H9 (cell line): Measurements from ENCODE around the gene RUSF1. TPM values are rescaled to one million over a fixed set of nuclear protein-coding genes. Genes with fewer than 3 reads are reported as not detected.

ENCODE experiments used
- DNase-seq: peaks from one replicate; pipeline ENCODE4 v3.0.0-alpha.2; 2017
- H2AFZ ChIP-seq: one replicate; pipeline ENCODE4 v1.6.1; 2013; ENCODE audit warnings: mild to moderate bottlenecking, low read length, control low read depth, moderate library complexity
- H2AK5ac ChIP-seq: 2 replicates; pipeline ENCODE4 v1.6.1; 2013; ENCODE audit warnings: low read length, control low read depth, mixed read lengths; ENCODE audit not compliant: insufficient read length
- H2BK120ac ChIP-seq: one replicate; pipeline ENCODE4 v1.6.1; 2013; ENCODE audit warnings: low read depth, mild to moderate bottlenecking, low read length, control low read depth, inconsistent platforms; ENCODE audit not compliant: poor library complexity, severe bottlenecking
- H2BK12ac ChIP-seq: 2 replicates; pipeline ENCODE4 v1.6.1; 2013; ENCODE audit warnings: low read length, control low read depth, mixed read lengths, low read depth; ENCODE audit not compliant: insufficient read length
- H2BK15ac ChIP-seq: 2 replicates; pipeline ENCODE4 v1.6.1; 2013; ENCODE audit warnings: low read depth, low read length, control low read depth
- H2BK20ac ChIP-seq: one replicate; pipeline ENCODE4 v1.6.1; 2013; ENCODE audit warnings: low read depth, mild to moderate bottlenecking, low read length, control low read depth, inconsistent platforms; ENCODE audit not compliant: poor library complexity, severe bottlenecking
- H2BK5ac ChIP-seq: 2 replicates; pipeline ENCODE4 v1.6.1; 2013; ENCODE audit warnings: low read length, control low read depth, mixed read lengths; ENCODE audit not compliant: insufficient read length
- H3K14ac ChIP-seq: 2 replicates; pipeline ENCODE4 v1.6.1; 2013; ENCODE audit warnings: low read length, control low read depth; ENCODE audit not compliant: insufficient read depth
- H3K18ac ChIP-seq: 2 replicates; pipeline ENCODE4 v1.6.1; 2013; ENCODE audit warnings: low read depth, mild to moderate bottlenecking, mixed read lengths, low read length, control low read depth; ENCODE audit not compliant: insufficient read length
- H3K23ac ChIP-seq: 2 replicates; pipeline ENCODE4 v1.6.1; 2013; ENCODE audit warnings: low read length, control low read depth, mixed read lengths, low read depth; ENCODE audit not compliant: insufficient read length
- H3K23me2 ChIP-seq: 2 replicates; pipeline ENCODE4 v1.6.1; 2013; ENCODE audit warnings: low read depth, mild to moderate bottlenecking, mixed read lengths, low read length, control low read depth; ENCODE audit not compliant: insufficient read length, poor library complexity, severe bottlenecking
- H3K27ac ChIP-seq: 2 replicates; pipeline ENCODE4 v1.5.1; 2013; ENCODE audit warnings: low read length, control low read depth, mixed read lengths, low read depth; ENCODE audit not compliant: insufficient read length
- H3K27me3 ChIP-seq: 2 replicates; pipeline ENCODE4 v1.6.1; 2013; ENCODE audit warnings: low read length, control low read depth, inconsistent platforms; ENCODE audit not compliant: insufficient read depth
- H3K4ac ChIP-seq: 2 replicates; pipeline ENCODE4 v1.6.1; 2013; ENCODE audit warnings: low read depth, mild to moderate bottlenecking, control low read depth, inconsistent platforms, low read length, moderate library complexity
- H3K4me1 ChIP-seq: 2 replicates; pipeline ENCODE4 v1.6.1; 2013; ENCODE audit warnings: low read length, control low read depth, inconsistent platforms; ENCODE audit not compliant: insufficient read depth
- H3K4me2 ChIP-seq: 2 replicates; pipeline ENCODE4 v1.6.1; 2013; ENCODE audit warnings: low read length, control low read depth, mixed read lengths; ENCODE audit not compliant: insufficient read length, insufficient read depth
- H3K56ac ChIP-seq: 2 replicates; pipeline ENCODE4 v1.6.1; 2013; ENCODE audit warnings: low read depth, mild to moderate bottlenecking, mixed read lengths, low read length, control low read depth; ENCODE audit not compliant: insufficient read length
- H3K79me1 ChIP-seq: 2 replicates; pipeline ENCODE4 v1.6.1; 2013; ENCODE audit warnings: low read depth, mild to moderate bottlenecking, moderate library complexity, low read length, control low read depth, inconsistent platforms; ENCODE audit not compliant: insufficient read depth, poor library complexity, severe bottlenecking
- H3K79me2 ChIP-seq: 2 replicates; pipeline ENCODE4 v1.6.1; 2013; ENCODE audit warnings: low read length, control low read depth, inconsistent platforms; ENCODE audit not compliant: insufficient read depth
- H3K9ac ChIP-seq: 2 replicates; pipeline ENCODE4 v1.6.1; 2013; ENCODE audit warnings: low read length, control low read depth, mixed read lengths; ENCODE audit not compliant: insufficient read length; ENCODE audit errors: extremely low read depth
- H3K9me3 ChIP-seq: one replicate; pipeline ENCODE4 v1.6.1; 2013; ENCODE audit warnings: low read depth, low read length, inconsistent platforms; ENCODE audit not compliant: control insufficient read depth
- H3T11ph ChIP-seq: one replicate; pipeline ENCODE4 v1.6.1; 2013; ENCODE audit warnings: mild to moderate bottlenecking, low read length, control low read depth, inconsistent platforms
- H4K20me1 ChIP-seq: one replicate; pipeline ENCODE4 v1.6.1; 2013; ENCODE audit not compliant: control insufficient read depth, insufficient read length, insufficient read depth
- H4K5ac ChIP-seq: 2 replicates; pipeline ENCODE4 v1.6.1; 2013; ENCODE audit warnings: low read depth, mild to moderate bottlenecking, mixed read lengths, low read length, control low read depth; ENCODE audit not compliant: insufficient read length
- H4K8ac ChIP-seq: replicated peaks from 2 replicates; pipeline ENCODE4 v1.6.1; 2013; ENCODE audit warnings: low read length, control low read depth, mixed read lengths, low read depth; ENCODE audit not compliant: insufficient read length
- H4K91ac ChIP-seq: 2 replicates; pipeline ENCODE4 v1.6.1; 2013; ENCODE audit warnings: low read depth, mild to moderate bottlenecking, moderate library complexity, mixed read lengths, low read length, control low read depth; ENCODE audit not compliant: insufficient read length
- H3K27ac Mint-ChIP-seq, 3 experiments: 2 replicates in 2 of 3; 3 replicates in 1 of 3; pipeline ENCODE4 v1.8.0; 2020 to 2021; ENCODE audit warnings: mixed read lengths in 3 of 3, mild to moderate bottlenecking in 1 of 3, moderate library complexity in 1 of 3
- H3K27me3 Mint-ChIP-seq: 2 replicates; pipeline ENCODE4 v1.8.0; 2021; ENCODE audit warnings: low read depth, mild to moderate bottlenecking, moderate library complexity, mixed read lengths
- H3K36me3 Mint-ChIP-seq, 3 experiments: 2 replicates in 2 of 3; 3 replicates in 1 of 3; pipeline ENCODE4 v1.8.0; 2020 to 2021; ENCODE audit warnings: low read depth in 3 of 3, mixed read lengths in 3 of 3; ENCODE audit not compliant: insufficient read depth in 1 of 3
- H3K4me1 Mint-ChIP-seq, 2 experiments: 2 replicates each; pipeline ENCODE4 v1.8.0; 2020; ENCODE audit warnings: mixed read lengths in 2 of 2
- H3K4me3 Mint-ChIP-seq, 2 experiments: 2 replicates in 1 of 2; 3 replicates in 1 of 2; pipeline ENCODE4 v1.8.0; 2020 to 2021; ENCODE audit warnings: mild to moderate bottlenecking in 2 of 2, mixed read lengths in 2 of 2, moderate library complexity in 1 of 2
- H3K9me3 Mint-ChIP-seq, 2 experiments: 2 replicates in 1 of 2; 3 replicates in 1 of 2; pipeline ENCODE4 v1.8.0; 2020; ENCODE audit warnings: mild to moderate bottlenecking in 2 of 2, mixed read lengths in 2 of 2, moderate library complexity in 1 of 2
- WGBS: extraction: QIAGEN DNeasy Blood & Tissue Kit; methylation state at CpG from one replicate; pipeline ENCODE4 v1.1.7; 2013; ENCODE audit warnings: missing lambda C conversion rate, low lambda C conversion rate, mixed read lengths; ENCODE audit not compliant: insufficient read length; ENCODE audit errors: extremely low coverage; 5-methylcytosine and 5-hydroxymethylcytosine counted together
- total RNA-seq: library from RNA; stranded (reverse); gene quantifications from 2 replicates; pipeline ENCODE4 v1.2.1, GENCODE V29; 2021
- TF ChIP-seq, protein P1 (sequence below): fragments of 200-600 bp; sonication (generic); conservative IDR thresholded peaks from 3 replicates; pipeline ENCODE4 v1.8.0; 2021; ENCODE audit warnings: antibody characterized with exemption, mild to moderate bottlenecking

Gene RUSF1
- total RNA-seq, 1 experiment from 2014 or later: 33.4 TPM

DNA sequence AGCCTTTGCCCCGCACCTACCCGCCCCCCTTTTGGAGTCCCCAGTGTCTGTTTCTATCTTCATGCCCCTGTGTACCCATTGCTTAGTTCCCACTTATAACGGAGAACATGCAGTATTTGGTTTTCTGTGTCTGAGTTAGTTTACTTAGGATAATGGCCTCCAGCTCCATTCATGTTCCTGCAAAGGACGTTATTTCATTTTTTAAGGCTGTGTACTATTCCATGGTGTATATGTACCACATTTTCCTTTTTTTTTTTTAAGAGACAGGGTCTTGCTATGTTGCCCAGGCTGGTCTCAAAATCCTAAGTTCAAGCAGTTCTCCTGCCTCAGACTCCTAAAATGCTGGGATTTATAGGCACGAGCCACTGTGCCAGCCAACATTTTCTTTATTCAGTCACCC lies 40.3 kb downstream of the RUSF1 start:
- Histone ChIP-seq H2BK120ac (no peak overlapping the region), H4K91ac (no peak overlapping the region), H3K9me3 (no peaks in the 10 kb centered on the region), H3K56ac (no peak overlapping the region), H4K8ac (no peak overlapping the region), H3K18ac (no peak overlapping the region), H3K79me2 (no peaks in the 10 kb centered on the region), H3K27me3 (no peaks in the 10 kb centered on the region), H2BK20ac (no peak overlapping the region), H2BK12ac (no peak overlapping the region), H2AFZ (no peak overlapping the region), H4K5ac (no peak overlapping the region), H2AK5ac (no peak overlapping the region), H3K4me2 (no peak overlapping the region), H3K14ac (no peak overlapping the region), H3K23ac (no peak overlapping the region), H2BK15ac (no peak overlapping the region), H3K79me1 (no peaks in the 10 kb centered on the region), H3K9ac (no peak overlapping the region), H3K27ac (no peak overlapping the region), H3K23me2 (peaks cover 10% of the 10 kb centered on the region), H2BK5ac (no peak overlapping the region), H3K4me1 (peaks cover 3% of the 10 kb centered on the region; the same call in 1 of the 2 replicates), H3K4ac (no peak overlapping the region), H4K20me1 (no peaks in the 10 kb centered on the region), H3T11ph (no peak overlapping the region)
- H3K4me3 Mint-ChIP-seq: no peak overlapping the region; a peak in 1 of 5 replicates
- peaks cover 7% of the 10 kb centered on the region in 2 experiments for H3K4me1 Mint-ChIP-seq
- no CpG with 5 or more reads among the region's 5 CpGs for WGBS
- no peak for DNase-seq
- peaks cover 4 to 30% (median 26%) of the 10 kb centered on the region in 3 experiments for H3K36me3 Mint-ChIP-seq
- TF ChIP-seq, protein P1, sequence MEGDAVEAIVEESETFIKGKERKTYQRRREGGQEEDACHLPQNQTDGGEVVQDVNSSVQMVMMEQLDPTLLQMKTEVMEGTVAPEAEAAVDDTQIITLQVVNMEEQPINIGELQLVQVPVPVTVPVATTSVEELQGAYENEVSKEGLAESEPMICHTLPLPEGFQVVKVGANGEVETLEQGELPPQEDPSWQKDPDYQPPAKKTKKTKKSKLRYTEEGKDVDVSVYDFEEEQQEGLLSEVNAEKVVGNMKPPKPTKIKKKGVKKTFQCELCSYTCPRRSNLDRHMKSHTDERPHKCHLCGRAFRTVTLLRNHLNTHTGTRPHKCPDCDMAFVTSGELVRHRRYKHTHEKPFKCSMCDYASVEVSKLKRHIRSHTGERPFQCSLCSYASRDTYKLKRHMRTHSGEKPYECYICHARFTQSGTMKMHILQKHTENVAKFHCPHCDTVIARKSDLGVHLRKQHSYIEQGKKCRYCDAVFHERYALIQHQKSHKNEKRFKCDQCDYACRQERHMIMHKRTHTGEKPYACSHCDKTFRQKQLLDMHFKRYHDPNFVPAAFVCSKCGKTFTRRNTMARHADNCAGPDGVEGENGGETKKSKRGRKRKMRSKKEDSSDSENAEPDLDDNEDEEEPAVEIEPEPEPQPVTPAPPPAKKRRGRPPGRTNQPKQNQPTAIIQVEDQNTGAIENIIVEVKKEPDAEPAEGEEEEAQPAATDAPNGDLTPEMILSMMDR: no peak
- peaks cover 0 to 1% of the 10 kb centered on the region in 2 experiments; a peak in 2 of 5 replicates for H3K9me3 Mint-ChIP-seq
- no peak overlapping the region for H3K27ac Mint-ChIP-seq
- peaks cover 12% of the 10 kb centered on the region for H3K27me3 Mint-ChIP-seq
